Spleen (tissue), 7 donors: Measurements from ENCODE around the gene WDR1.

Experiments used
- CTCF ChIP-seq, 11 experiments: fragments of 200-600 bp in 7 of 11; fragments of 450-650 bp in 4 of 11; sonication (generic) in 4 of 11; IDR thresholded peaks in 8 of 11; conservative IDR thresholded peaks in 3 of 11; 1 replicate in 7 of 11; 2 replicates in 4 of 11; pipeline versions ENCODE4 v1.4.0 to v1.8.0; 2016 to 2021; ENCODE audit warnings: antibody characterized with exemption in 11 of 11, inconsistent platforms in 4 of 11, mild to moderate bottlenecking in 1 of 11
- POLR2A ChIP-seq, 3 donors: fragments of 450-650 bp; IDR thresholded peaks; one replicate each; pipeline ENCODE4 v1.5.1; 2017; ENCODE audit warnings: antibody characterized with exemption in 3 of 3, mild to moderate bottlenecking in 1 of 3
- donor health status: DM: no; HTN: no; CAD: no; lungs with moderate emphysema.
- donor health status: DM: no; HTN: no; CAD: no.
- donor health status: DM: no; HTN: no; CAD: no.

GRCh38 chr4:10106421-10107039, 10.1 kb downstream of the WDR1 start:
- TF ChIP-seq CTCF (IDR thresholded peaks at IDR 0.05 in 8 of 11, conservative IDR thresholded peaks at IDR 0.05 in 3 of 11) (no peak), POLR2A (IDR thresholded peaks at IDR 0.05) (no peak)
